ENCODE data around the gene GATAD1. TPM values are rescaled to one million over a fixed set of nuclear protein-coding genes. Genes with fewer than 3 reads are reported as not detected.

Gene GATAD1
- total RNA-seq, 1 experiment from 2014 or later: 26.0 TPM

- Mint-ChIP-seq H3K36me3 (ENCODE audit: insufficient read depth, unreplicated experiment) (no peaks in the 10 kb centered on the region), H3K4me1 (ENCODE audit: low read depth, unreplicated experiment) (no peaks in the 10 kb centered on the region), H3K9me3 (ENCODE audit: low read depth, unreplicated experiment) (no peaks in the 10 kb centered on the region), H3K27ac (ENCODE audit: unreplicated experiment) (no peak overlapping the region), H3K4me3 (ENCODE audit: low read depth, unreplicated experiment) (no peak overlapping the region), H3K27me3 (ENCODE audit: unreplicated experiment) (no peaks in the 10 kb centered on the region)
- TF ChIP-seq, protein P1, sequence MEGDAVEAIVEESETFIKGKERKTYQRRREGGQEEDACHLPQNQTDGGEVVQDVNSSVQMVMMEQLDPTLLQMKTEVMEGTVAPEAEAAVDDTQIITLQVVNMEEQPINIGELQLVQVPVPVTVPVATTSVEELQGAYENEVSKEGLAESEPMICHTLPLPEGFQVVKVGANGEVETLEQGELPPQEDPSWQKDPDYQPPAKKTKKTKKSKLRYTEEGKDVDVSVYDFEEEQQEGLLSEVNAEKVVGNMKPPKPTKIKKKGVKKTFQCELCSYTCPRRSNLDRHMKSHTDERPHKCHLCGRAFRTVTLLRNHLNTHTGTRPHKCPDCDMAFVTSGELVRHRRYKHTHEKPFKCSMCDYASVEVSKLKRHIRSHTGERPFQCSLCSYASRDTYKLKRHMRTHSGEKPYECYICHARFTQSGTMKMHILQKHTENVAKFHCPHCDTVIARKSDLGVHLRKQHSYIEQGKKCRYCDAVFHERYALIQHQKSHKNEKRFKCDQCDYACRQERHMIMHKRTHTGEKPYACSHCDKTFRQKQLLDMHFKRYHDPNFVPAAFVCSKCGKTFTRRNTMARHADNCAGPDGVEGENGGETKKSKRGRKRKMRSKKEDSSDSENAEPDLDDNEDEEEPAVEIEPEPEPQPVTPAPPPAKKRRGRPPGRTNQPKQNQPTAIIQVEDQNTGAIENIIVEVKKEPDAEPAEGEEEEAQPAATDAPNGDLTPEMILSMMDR (IDR thresholded peaks at IDR 0.05; ENCODE audit: unreplicated experiment): no peak
- DNase-seq: no peak
- CTCF ChIA-PET: no interaction called here
- intact Hi-C loops (cut with micrococcal nuclease; ENCODE audit: unreplicated experiment): no loop called here
- no TSS peak for BruUV-seq (replicated peaks)
These were observed 14.9 kb upstream of the GATAD1 start for GRCh38 chr7:92432299-92432946.

- CTCF ChIA-PET: no interaction called here
- Mint-ChIP-seq H3K4me3 (ENCODE audit: low read depth, unreplicated experiment) (no peak overlapping the region), H3K36me3 (ENCODE audit: insufficient read depth, unreplicated experiment) (no peaks in the 10 kb centered on the region), H3K27ac (ENCODE audit: unreplicated experiment) (no peak overlapping the region), H3K9me3 (ENCODE audit: low read depth, unreplicated experiment) (no peaks in the 10 kb centered on the region), H3K27me3 (ENCODE audit: unreplicated experiment) (no peaks in the 10 kb centered on the region), H3K4me1 (ENCODE audit: low read depth, unreplicated experiment) (no peaks in the 10 kb centered on the region)
- BruUV-seq (replicated peaks): no TSS peak
- DNase-seq: no peak
- intact Hi-C loops (cut with micrococcal nuclease; ENCODE audit: unreplicated experiment): no loop called here
- TF ChIP-seq, protein P1 (IDR thresholded peaks at IDR 0.05; ENCODE audit: unreplicated experiment): no peak
These were observed 14.3 kb upstream of the GATAD1 start for GRCh38 chr7:92433019-92433418.

DNA sequence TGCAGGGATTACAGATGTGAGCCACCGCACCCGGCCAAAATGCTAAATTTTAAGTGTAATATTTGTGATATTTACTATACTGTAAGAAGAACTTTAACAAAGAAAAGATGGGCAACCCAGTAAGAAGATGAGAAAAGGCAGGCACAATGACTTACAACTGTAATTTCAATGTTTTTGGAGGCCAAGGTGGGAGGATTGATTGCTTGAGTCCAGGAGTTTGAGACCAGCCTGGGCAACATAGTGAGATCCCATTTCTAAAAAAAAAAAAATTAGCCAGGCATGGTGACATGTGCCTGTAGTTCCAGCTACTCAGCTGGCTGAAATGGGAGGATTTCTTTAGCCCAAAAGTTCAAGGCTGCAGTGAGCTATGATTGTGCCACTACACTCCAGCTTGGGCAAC is 11.7 kb upstream of the GATAD1 start:
- no peak overlapping the region for H3K4me3 Mint-ChIP-seq (ENCODE audit: low read depth, unreplicated experiment)
- H3K36me3 Mint-ChIP-seq (ENCODE audit: insufficient read depth, unreplicated experiment): no peaks in the 10 kb centered on the region
- no peak overlapping the region for H3K27ac Mint-ChIP-seq (ENCODE audit: unreplicated experiment)
- no peaks in the 10 kb centered on the region for H3K9me3 Mint-ChIP-seq (ENCODE audit: low read depth, unreplicated experiment)
- H3K4me1 Mint-ChIP-seq (ENCODE audit: low read depth, unreplicated experiment): no peaks in the 10 kb centered on the region
- no TSS peak for BruUV-seq (replicated peaks)
- peaks cover 16% of the 10 kb centered on the region for H3K27me3 Mint-ChIP-seq (ENCODE audit: unreplicated experiment)
- CTCF ChIA-PET: interaction anchor here (1.0 kb wide), 1 partner anchor 31 kb away, joined by 3 read pairs; no protein-coding TSS in a partner anchor
- DNase-seq: no peak
- TF ChIP-seq, protein P1 (IDR thresholded peaks at IDR 0.05; ENCODE audit: unreplicated experiment): no peak
- intact Hi-C loops (cut with micrococcal nuclease; ENCODE audit: unreplicated experiment): no loop called here

- Mint-ChIP-seq H3K27me3 (ENCODE audit: unreplicated experiment) (peaks cover 16% of the 10 kb centered on the region), H3K36me3 (ENCODE audit: insufficient read depth, unreplicated experiment) (no peaks in the 10 kb centered on the region), H3K4me1 (ENCODE audit: low read depth, unreplicated experiment) (no peaks in the 10 kb centered on the region), H3K9me3 (ENCODE audit: low read depth, unreplicated experiment) (no peaks in the 10 kb centered on the region), H3K4me3 (ENCODE audit: low read depth, unreplicated experiment) (no peak overlapping the region), H3K27ac (ENCODE audit: unreplicated experiment) (no peak overlapping the region)
- CTCF ChIA-PET: no interaction called here
- intact Hi-C loops (cut with micrococcal nuclease; ENCODE audit: unreplicated experiment): no loop called here
- BruUV-seq (replicated peaks): no TSS peak
- DNase-seq: no peak
- TF ChIP-seq, protein P1 (IDR thresholded peaks at IDR 0.05; ENCODE audit: unreplicated experiment): no peak
These were observed 10.5 kb upstream of the GATAD1 start for GRCh38 chr7:92436612-92437445.

Measured in Calu3 (cell line).